NCI-H748 treated with DMSO at 0.1 percent for 48 hours (cell line): Measurements from ENCODE around the gene SEC22A.
"Not testable (repeated sequence)": the region's sequence is repeated elsewhere in the genome, so short reads cannot be mapped to it uniquely, and the experiment has no call there.

Experiments
- DNase-seq: peaks from one replicate; lab custom pipeline; 2025; lab: John Stamatoyannopoulos, UW

SEC22A gene

DNA sequence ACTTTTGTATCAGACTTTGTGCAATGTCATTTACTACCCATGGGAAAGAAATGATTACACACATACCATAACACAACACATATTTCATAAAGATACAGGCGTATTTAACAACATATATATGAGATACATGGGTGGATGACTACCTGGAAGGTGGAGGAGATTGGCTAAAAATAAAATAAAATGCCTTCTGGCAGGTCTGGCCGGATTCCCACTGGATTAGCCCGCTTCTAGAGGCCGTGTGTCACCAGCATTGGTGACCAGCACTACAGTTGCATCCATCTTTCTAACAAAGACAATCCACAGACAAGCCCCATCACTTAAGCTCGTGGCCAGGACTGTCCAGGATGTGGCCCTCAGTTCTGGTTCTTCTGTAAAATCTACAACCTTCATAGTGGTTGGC lies 21.0 kb upstream of the SEC22A start:
- no peak for DNase-seq

DNA sequence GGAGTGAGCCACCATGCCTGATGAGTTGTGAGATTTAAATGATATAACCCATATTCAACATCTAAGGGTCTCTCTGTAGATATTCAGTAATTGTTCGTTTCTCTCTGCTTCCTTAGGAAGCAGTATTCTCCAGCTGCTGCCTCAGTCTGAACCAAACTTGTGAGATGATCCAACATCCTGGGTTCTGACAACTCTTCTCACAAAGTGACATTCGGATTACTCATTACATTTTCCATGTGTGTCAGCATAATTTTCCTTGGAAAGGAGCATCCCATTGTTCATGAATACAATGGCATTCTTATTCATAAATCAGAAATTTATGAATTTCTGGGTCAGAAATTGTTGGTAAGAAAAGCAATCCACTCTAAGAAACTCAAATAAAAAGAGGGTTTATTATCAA lies 15.0 kb upstream of the SEC22A start:
- DNase-seq, result no peak

GRCh38 chr3:123188058-123188457 lies 13.7 kb upstream of the SEC22A start:
- DNase-seq, result no peak

- no peak for DNase-seq
These were observed 8.2 kb upstream of the SEC22A start for GRCh38 chr3:123193448-123194101.

- no peak for DNase-seq
These were observed 7.2 kb upstream of the SEC22A start for GRCh38 chr3:123194552-123194951.

GRCh38 chr3:123198372-123198771 lies 3.4 kb upstream of the SEC22A start:
- no peak for DNase-seq

DNA sequence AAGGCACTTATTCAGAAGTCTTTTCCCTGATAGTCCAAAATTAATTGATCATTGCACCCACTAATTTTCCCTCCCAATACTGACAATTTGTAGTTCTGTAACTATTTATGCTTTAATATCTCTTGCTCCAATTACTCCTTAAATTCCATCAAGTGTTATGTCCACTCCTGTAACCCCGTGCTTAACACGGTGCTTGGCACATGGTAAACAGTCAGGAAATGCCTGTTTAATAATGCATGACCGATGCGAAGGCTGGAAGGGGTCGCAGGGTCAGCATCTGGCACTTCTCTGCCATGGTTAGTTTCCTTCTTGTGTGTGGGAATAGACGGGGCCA lies 553 bp upstream of the SEC22A start:
- DNase-seq, result no peak

DNA sequence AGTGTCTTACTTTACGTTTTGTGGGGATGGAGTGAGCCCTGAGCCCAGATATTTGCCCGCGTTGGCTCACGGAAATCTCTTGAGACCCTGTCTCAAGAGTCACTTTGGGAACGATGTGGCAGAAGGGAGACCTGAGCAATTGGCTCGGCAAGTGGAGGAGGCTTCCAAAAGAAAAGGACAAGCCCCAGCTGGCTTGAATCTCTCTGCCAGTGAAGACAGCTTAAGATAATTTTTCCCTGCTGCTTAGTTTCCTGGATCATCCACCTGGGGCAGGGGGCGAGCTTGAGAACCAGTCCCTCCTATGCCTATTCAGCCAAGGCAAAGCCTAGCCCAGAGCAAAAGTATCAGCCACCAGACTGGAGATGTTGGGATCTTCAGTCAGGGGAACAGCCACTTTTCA lies 708 bp downstream of the SEC22A start:
- DNase-seq, result no peak

GRCh38 chr3:123218990-123219389 lies 17.2 kb downstream of the SEC22A start:
- no peak for DNase-seq

DNA sequence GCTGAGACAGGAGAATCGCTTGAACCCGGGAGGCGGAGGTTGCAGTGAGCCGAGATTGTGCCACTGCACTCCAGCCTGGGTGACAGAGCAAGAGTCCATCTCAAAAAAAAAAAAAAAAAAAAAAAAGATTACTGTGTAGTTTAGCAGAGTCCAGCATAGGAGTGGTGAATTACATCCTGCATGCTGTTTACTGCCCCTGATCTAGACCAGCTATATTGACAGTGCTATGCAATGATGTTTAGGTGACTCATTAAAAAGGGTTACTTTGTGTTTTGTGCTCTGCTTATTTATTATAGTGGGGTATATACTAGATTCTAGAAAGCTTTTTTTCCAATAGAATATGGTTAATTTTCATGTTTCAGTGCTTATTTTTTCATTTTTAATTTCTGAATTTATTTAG lies 19.6 kb downstream of the SEC22A start:
- not testable (repeated sequence) for DNase-seq

GRCh38 chr3:123225016-123225415 lies 23.3 kb downstream of the SEC22A start:
- no peak for DNase-seq

GRCh38 chr3:123226549-123226948 lies 24.8 kb downstream of the SEC22A start:
- no peak for DNase-seq

GRCh38 chr3:123229145-123229544 lies 27.4 kb downstream of the SEC22A start:
- DNase-seq, result no peak

GRCh38 chr3:123236902-123237301 lies 35.2 kb downstream of the SEC22A start:
- DNase-seq, result no peak

GRCh38 chr3:123239186-123239585 lies 37.4 kb downstream of the SEC22A start:
- not testable (repeated sequence) for DNase-seq

DNA sequence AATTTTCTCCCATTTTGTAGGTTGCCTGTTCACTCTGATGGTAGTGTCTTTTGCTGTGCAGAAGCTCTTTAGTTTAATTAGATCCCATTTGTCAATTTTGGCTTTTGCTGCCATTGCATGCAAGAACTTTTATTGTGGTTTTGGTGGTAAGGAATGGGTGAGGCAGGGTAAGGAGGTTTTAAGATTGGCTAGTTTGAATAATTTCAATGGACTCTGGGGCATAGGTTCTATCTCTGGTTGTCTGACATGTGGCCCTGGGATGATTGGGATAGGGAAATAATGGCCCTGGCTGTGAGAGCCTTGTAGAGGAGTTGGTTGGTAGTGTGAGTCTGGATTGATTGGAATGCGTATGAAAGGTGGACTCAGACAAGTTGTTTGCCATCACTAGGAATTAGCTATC lies 38.0 kb downstream of the SEC22A start:
- no peak for DNase-seq

- DNase-seq, result no peak
These were observed 42.4 kb downstream of the SEC22A start for GRCh38 chr3:123244128-123244527.

DNA sequence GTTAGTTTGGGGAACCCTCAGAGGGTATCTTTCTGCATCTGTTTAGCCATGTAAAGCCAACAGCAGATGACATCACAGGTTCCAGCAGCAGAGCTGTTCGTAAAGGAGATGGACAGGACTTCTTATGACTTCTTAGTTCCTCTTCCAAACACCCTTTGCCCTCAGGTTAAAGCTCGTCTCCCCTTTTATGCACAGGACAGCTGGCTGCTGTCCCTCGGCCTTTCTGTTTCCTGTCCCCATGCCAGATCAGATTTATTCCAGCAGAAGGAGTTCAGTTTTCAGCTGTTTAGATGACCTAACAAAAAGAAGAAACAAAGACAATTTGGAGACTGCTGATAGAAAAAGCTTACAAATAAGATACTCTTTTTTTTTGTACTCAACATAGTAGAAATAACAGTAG lies 45.1 kb downstream of the SEC22A start:
- no peak for DNase-seq

DNA sequence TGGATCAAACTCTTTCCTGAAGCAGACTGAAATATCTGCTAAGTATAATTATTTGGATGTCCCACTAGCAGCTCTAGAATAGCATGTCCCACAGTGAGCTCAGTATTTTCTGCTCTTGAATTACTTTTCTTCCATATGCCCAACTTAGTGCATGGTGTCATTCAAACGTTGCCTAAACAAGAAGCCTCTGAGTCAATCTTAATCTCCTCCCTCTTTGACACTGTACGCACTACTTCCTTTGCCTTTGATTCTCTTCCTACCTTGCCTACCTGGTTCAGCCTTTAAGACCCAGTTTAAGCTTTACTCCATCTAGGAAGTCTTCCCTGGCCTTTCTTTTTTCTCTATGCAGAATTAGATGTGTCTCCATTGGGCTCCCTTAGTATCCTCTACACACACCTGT lies 54.5 kb downstream of the SEC22A start:
- no peak for DNase-seq

- no peak for DNase-seq
These were observed 56.6 kb downstream of the SEC22A start for GRCh38 chr3:123258359-123258758.

- peak; percentile 7 for DNase-seq
These were observed 57.2 kb downstream of the SEC22A start for GRCh38 chr3:123258811-123259420.

- no peak for DNase-seq
These were observed 59.9 kb downstream of the SEC22A start for GRCh38 chr3:123261666-123262065.

GRCh38 chr3:123262226-123262625 lies 60.5 kb downstream of the SEC22A start:
- DNase-seq, result no peak

DNA sequence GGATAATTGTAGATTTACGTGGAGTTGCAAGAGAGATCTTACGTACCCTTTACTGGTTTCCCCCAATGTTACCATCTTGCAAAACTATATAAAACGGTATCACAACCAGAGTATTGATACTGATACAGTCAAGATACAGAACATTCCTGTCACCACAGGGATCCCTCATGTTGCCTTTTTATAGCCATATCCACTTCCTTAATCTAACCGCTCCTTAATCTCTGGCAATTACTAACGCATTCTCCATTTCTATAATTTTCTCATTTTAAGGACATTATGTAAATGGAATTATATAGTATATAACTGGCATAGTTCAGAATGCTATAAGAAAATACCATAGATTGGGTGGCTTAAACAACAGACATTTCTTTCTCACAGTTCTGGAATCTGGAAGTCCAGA lies 61.1 kb downstream of the SEC22A start:
- DNase-seq, result no peak
